ENCODE results near the gene WFIKKN2. TPM values are rescaled to one million over a fixed set of nuclear protein-coding genes. Genes with fewer than 3 reads are reported as not detected.

Gene WFIKKN2
- polyA plus RNA-seq, 1 experiment, result 0.07 TPM

DNA sequence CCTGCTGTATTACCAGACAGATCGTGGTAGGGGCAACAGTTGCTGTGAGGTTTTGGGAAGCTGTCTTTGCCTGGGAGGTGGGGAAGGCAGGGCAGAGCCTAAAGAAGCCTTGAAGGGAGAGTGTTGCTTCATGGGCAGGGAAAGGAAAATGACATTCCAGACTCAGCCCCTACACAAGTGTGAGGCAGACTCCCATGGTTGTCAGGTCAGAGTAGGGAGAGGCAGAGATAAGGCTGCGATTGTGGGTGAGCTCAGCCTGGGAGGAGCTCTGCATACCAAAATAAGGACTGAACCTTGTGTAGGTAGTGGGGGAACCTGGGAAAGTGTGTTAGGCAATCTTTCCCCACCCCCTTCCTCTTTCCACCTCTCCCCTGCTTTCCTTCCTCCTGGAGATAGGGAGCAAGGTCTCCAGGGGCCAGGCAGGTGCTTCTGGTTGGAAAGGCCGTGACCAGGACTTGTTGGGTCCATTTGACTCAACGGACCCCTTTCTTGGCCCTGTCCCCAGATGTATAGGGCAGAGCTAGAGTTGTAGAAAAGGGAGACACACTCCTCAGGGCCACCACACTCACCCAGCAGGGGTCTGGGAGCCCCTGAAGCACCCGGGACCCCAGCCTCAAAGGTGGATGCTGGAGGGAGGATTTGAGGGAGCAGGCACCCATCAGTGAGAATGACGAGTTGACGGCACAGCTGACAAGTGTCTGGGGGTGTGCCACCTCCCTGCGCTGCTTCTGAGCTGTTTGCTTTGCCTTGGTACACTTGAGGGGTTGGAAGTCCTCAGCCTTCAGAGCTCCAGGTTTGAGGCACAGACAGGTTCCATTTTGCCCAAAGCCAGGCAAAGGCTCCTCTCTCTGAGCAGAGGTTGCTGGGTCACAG lies 49.3 kb downstream of the WFIKKN2 start:
- DNase-seq (ENCODE audit: low read depth, low spot score), result no peak
- Histone ChIP-seq H3K9me3 (ENCODE audit: control insufficient read depth, insufficient read depth, low read length) (peaks cover 6% of the 10 kb centered on the region; the same call in 1 of the 2 replicates), H3K4me3 (ENCODE audit: low read depth, low read length) (no peak overlapping the region), H3K27ac (ENCODE audit: low read depth, low read length) (no peak overlapping the region), H3K27me3 (ENCODE audit: control insufficient read depth, insufficient read depth, low read length) (peaks cover 19% of the 10 kb centered on the region)
- TF ChIP-seq, protein P1, sequence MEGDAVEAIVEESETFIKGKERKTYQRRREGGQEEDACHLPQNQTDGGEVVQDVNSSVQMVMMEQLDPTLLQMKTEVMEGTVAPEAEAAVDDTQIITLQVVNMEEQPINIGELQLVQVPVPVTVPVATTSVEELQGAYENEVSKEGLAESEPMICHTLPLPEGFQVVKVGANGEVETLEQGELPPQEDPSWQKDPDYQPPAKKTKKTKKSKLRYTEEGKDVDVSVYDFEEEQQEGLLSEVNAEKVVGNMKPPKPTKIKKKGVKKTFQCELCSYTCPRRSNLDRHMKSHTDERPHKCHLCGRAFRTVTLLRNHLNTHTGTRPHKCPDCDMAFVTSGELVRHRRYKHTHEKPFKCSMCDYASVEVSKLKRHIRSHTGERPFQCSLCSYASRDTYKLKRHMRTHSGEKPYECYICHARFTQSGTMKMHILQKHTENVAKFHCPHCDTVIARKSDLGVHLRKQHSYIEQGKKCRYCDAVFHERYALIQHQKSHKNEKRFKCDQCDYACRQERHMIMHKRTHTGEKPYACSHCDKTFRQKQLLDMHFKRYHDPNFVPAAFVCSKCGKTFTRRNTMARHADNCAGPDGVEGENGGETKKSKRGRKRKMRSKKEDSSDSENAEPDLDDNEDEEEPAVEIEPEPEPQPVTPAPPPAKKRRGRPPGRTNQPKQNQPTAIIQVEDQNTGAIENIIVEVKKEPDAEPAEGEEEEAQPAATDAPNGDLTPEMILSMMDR (IDR thresholded peaks at IDR 0.05; ENCODE audit: low read depth, low read length), result no peak
- ChIA-PET POLR2A (interaction anchor here (1.9 kb wide), 1 partner anchor 18 kb away, joined by 6 read pairs; the partner anchor contains the start of gene TOB1), CTCF (no interaction called here)

DNA sequence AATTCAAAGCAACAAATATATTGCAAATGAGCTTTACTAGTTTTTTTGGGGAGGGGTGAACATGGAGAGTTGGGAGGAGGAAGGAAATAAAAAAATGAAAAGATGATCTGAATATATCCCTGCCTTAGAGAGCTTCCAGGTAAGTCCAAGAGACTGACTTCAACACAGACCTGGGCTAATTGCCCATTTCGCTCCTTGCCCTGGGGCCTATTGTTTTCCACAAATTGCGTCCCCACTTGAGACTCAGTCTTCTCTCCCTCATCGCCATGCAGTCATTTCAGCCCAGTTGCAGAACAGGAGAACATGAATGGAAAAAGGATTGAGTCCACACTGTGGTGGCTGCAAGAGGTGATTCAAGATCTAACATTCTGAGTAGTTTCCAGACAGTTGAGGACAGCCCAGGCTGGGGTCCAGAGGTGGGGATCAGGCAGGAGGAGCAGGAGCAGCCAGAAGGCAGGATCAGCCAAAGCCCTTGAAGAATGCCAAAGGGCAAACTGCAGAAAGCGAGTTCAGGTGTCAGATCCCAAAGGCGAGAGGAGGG lies 52.4 kb downstream of the WFIKKN2 start:
- H3K27ac ChIP-seq (ENCODE audit: low read depth, low read length), result no peak overlapping the region
- peaks cover 25% of the 10 kb centered on the region for H3K27me3 ChIP-seq (ENCODE audit: control insufficient read depth, insufficient read depth, low read length)
- no peak overlapping the region for H3K4me3 ChIP-seq (ENCODE audit: low read depth, low read length)
- TF ChIP-seq, protein P1 (IDR thresholded peaks at IDR 0.05; ENCODE audit: low read depth, low read length), result no peak
- POLR2A ChIA-PET, result interaction anchor here (0.7 kb wide), 2 partner anchors 22 to 51 kb away, joined by 4 read pairs; partner anchors contain the start of gene TOB1
- no peaks in the 10 kb centered on the region for H3K9me3 ChIP-seq (ENCODE audit: control insufficient read depth, insufficient read depth, low read length)
- DNase-seq (ENCODE audit: low read depth, low spot score), result no peak
- CTCF ChIA-PET, result no interaction called here

DNA sequence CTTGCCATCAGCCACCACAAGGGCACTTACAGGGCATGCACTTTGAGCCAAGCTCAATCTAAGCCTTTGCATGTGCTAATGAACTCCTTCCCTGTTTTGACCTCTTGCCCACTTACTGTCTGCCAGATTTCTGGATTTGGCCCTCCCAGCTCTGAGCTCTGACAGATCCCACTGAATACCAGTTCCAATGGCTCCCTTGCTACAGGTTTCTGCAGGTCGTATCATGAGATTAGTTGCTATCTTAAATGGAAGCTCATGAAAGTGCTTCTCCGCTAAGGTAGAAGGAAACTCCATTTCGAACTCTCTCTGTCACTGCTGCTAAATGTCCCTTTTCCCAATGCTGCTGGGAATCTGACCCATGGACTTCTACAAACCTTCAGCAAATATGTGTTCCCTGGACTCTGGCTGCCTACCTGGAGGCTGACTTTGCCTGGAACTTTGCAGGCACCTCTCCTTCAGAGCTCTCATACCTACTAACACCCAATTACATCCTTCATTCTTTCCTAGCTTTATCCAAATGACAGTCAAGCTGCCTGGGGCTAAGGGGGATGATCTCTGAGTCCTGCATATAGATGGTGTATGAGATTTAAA lies 54.2 kb downstream of the WFIKKN2 start:
- POLR2A ChIA-PET, result interaction anchor here (0.9 kb wide), 1 partner anchor 23 kb away, joined by 5 read pairs; the partner anchor contains the start of gene TOB1
- no peak overlapping the region for H3K4me3 ChIP-seq (ENCODE audit: low read depth, low read length)
- no peaks in the 10 kb centered on the region; the same call in 1 of the 2 replicates for H3K9me3 ChIP-seq (ENCODE audit: control insufficient read depth, insufficient read depth, low read length)
- no peak for DNase-seq (ENCODE audit: low read depth, low spot score)
- H3K27me3 ChIP-seq (ENCODE audit: control insufficient read depth, insufficient read depth, low read length), result peaks cover 23% of the 10 kb centered on the region
- H3K27ac ChIP-seq (ENCODE audit: low read depth, low read length), result no peak overlapping the region
- CTCF ChIA-PET, result no interaction called here
- TF ChIP-seq, protein P1 (IDR thresholded peaks at IDR 0.05; ENCODE audit: low read depth, low read length), result no peak

DNA sequence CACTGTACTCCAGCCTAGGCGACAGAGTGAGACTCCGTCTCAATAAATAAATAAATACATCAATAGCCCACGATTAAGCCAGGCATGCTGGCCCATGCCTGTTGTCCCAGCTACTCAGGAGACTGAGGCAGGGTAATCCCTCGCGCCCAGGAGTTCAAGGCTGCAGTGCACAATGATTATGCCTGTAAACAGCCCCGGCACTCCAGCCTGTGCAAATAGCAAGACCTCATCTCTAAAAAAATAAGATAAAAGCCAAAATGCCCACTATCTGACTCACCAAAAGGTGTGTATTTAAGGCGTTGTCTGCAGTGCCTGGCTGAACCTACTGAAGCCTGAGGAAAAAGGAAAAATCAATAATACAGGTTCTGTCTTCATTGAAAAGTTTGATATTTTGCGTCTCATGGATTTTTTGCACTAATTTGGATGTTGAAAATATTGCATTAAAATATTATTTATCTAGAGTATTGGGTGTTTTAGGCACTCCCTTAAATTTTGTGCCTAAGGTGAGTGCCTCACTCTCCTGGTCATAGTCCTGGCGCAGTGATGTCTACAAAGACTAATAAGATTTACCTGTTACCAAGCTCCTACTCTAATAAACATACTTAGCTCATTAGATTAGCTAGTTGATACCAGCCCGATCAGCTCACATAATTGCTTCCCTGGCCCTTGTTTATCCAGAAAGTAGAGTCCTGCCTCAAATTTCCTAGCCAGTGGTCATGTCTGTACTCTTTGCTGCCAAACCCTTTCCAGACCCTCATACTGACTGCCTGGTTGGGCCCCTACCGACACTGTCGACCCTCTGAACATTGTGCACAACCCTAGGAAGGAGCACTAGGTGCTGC lies 55.5 kb downstream of the WFIKKN2 start:
- H3K9me3 ChIP-seq (ENCODE audit: control insufficient read depth, insufficient read depth, low read length), result no peaks in the 10 kb centered on the region; the same call in 1 of the 2 replicates
- CTCF ChIA-PET, result no interaction called here
- POLR2A ChIA-PET, result interaction anchor here (1.2 kb wide), 1 partner anchor 25 kb away, joined by 3 read pairs; the partner anchor contains the start of gene TOB1
- no peak for DNase-seq (ENCODE audit: low read depth, low spot score)
- TF ChIP-seq, protein P1 (IDR thresholded peaks at IDR 0.05; ENCODE audit: low read depth, low read length), result no peak
- H3K27me3 ChIP-seq (ENCODE audit: control insufficient read depth, insufficient read depth, low read length), result peaks cover 22% of the 10 kb centered on the region
- no peak overlapping the region for H3K27ac ChIP-seq (ENCODE audit: low read depth, low read length)
- H3K4me3 ChIP-seq (ENCODE audit: low read depth, low read length), result no peak overlapping the region
